Measurements from ENCODE around the gene SLC6A8. TPM values are rescaled to one million over a fixed set of nuclear protein-coding genes. Genes with fewer than 3 reads are reported as not detected.

The SLC6A8 gene
- total and polyA plus RNA-seq, 5 donors from 2014 or later: 0.08 to 3.4 (median 0.28) TPM

Other genes with a start within 250 kb of the SLC6A8 start
- 3.8 TPM for gene TREX2, start 241.9 kb upstream of the SLC6A8 start, total RNA-seq
- under 1 TPM; 0.30 to 1.00 (median 0.59) TPM for gene TREX2, start 241.9 kb upstream of the SLC6A8 start, polyA plus RNA-seq
- gene HAUS7, start 217.3 kb upstream of the SLC6A8 start, total RNA-seq: 43.1 TPM
- 10 to 100 TPM; 28.0 to 37.4 (median 33.4) TPM for gene HAUS7, start 217.3 kb upstream of the SLC6A8 start, polyA plus RNA-seq
- not detected for gene BGN, start 192.9 kb upstream of the SLC6A8 start, total RNA-seq
- gene BGN, start 192.9 kb upstream of the SLC6A8 start, polyA plus RNA-seq: not detected
- gene ATP2B3, start 170.3 kb upstream of the SLC6A8 start, total RNA-seq: not detected
- not detected for gene ATP2B3, start 170.3 kb upstream of the SLC6A8 start, polyA plus RNA-seq
- gene CCNQ, start 88.8 kb upstream of the SLC6A8 start, total RNA-seq: 23.8 TPM
- gene CCNQ, start 88.8 kb upstream of the SLC6A8 start, polyA plus RNA-seq: 10 to 100 TPM; 59.8 to 78.4 (median 77.2) TPM
- not detected for gene DUSP9, start 40.7 kb upstream of the SLC6A8 start, total RNA-seq
- gene DUSP9, start 40.7 kb upstream of the SLC6A8 start, polyA plus RNA-seq: not detected
- gene PNCK, start 14.1 kb upstream of the SLC6A8 start, total RNA-seq: 0.54 TPM
- not detected for gene PNCK, start 14.1 kb upstream of the SLC6A8 start, polyA plus RNA-seq
- 99.9 TPM for gene BCAP31, start 36.5 kb downstream of the SLC6A8 start, total RNA-seq
- gene BCAP31, start 36.5 kb downstream of the SLC6A8 start, polyA plus RNA-seq: 100 to 1,000 TPM; 261 to 318 (median 276) TPM
- gene ABCD1, start 36.9 kb downstream of the SLC6A8 start, total RNA-seq: 7.5 TPM
- 1 to 10 TPM; 1.1 to 3.4 (median 1.5) TPM for gene ABCD1, start 36.9 kb downstream of the SLC6A8 start, polyA plus RNA-seq
- gene PLXNB3, start 76.3 kb downstream of the SLC6A8 start, total RNA-seq: 0.52 TPM
- not detected for gene PLXNB3, start 76.3 kb downstream of the SLC6A8 start, polyA plus RNA-seq
- not detected for gene SRPK3, start 93.1 kb downstream of the SLC6A8 start, total RNA-seq
- not detected for gene SRPK3, start 93.1 kb downstream of the SLC6A8 start, polyA plus RNA-seq
- 64.4 TPM for gene IDH3G, start 106.4 kb downstream of the SLC6A8 start, total RNA-seq
- gene IDH3G, start 106.4 kb downstream of the SLC6A8 start, polyA plus RNA-seq: 100 to 1,000 TPM in 3 of 4 donors, 10 to 100 TPM in 1; 96.3 to 127 (median 109) TPM
- 155 TPM for gene SSR4, start 106.7 kb downstream of the SLC6A8 start, total RNA-seq
- 100 to 1,000 TPM; 366 to 475 (median 424) TPM for gene SSR4, start 106.7 kb downstream of the SLC6A8 start, polyA plus RNA-seq
- 4.9 TPM for gene PDZD4, start 142.6 kb downstream of the SLC6A8 start, total RNA-seq
- not detected for gene PDZD4, start 142.6 kb downstream of the SLC6A8 start, polyA plus RNA-seq
- gene L1CAM, start 198.2 kb downstream of the SLC6A8 start, total RNA-seq: 2.1 TPM
- gene L1CAM, start 198.2 kb downstream of the SLC6A8 start, polyA plus RNA-seq: under 1 TPM in 1 of 4 donors, not detected in 3; 0.67 TPM
- not detected for gene AVPR2, start 216.7 kb downstream of the SLC6A8 start, total RNA-seq
- gene AVPR2, start 216.7 kb downstream of the SLC6A8 start, polyA plus RNA-seq: not detected
- 459 TPM for gene ARHGAP4, start 238.3 kb downstream of the SLC6A8 start, total RNA-seq
- 10 to 100 TPM; 73.5 to 89.9 (median 80.2) TPM for gene ARHGAP4, start 238.3 kb downstream of the SLC6A8 start, polyA plus RNA-seq
- gene NAA10, start 247.1 kb downstream of the SLC6A8 start, total RNA-seq: 70.0 TPM
- 10 to 100 TPM; 72.4 to 99.8 (median 82.3) TPM for gene NAA10, start 247.1 kb downstream of the SLC6A8 start, polyA plus RNA-seq